WTC11 (cell line): ENCODE data around the gene NRTN.

ENCODE experiments used
- CREM ChIP-seq: sonication (generic); formaldehyde crosslinking; IDR thresholded peaks from 2 replicates; pipeline ENCODE4 v1.8.1; 2022; ENCODE audit warnings: mild to moderate bottlenecking, missing genetic modification reagents, moderate library complexity
- CTCF ChIP-seq: fragments of 200-600 bp; IDR thresholded peaks from 2 replicates; pipeline ENCODE4 v1.8.0; 2022; ENCODE audit warnings: antibody characterized with exemption
- ESRRA ChIP-seq: sonication (generic); formaldehyde crosslinking; IDR thresholded peaks from 2 replicates; pipeline ENCODE4 v1.8.1; 2022; ENCODE audit warnings: mild to moderate bottlenecking, missing genetic modification reagents, borderline replicate concordance
- FOXK1 ChIP-seq: sonication (generic); formaldehyde crosslinking; IDR thresholded peaks from 2 replicates; pipeline ENCODE4 v1.8.0; 2022; ENCODE audit warnings: mild to moderate bottlenecking, moderate library complexity, missing genetic modification reagents
- MAX ChIP-seq: sonication (generic); formaldehyde crosslinking; IDR thresholded peaks from 2 replicates; pipeline ENCODE4 v1.8.0; 2022; ENCODE audit warnings: mild to moderate bottlenecking, missing genetic modification reagents
- NFE2L1 ChIP-seq: sonication (generic); formaldehyde crosslinking; IDR thresholded peaks from 2 replicates; pipeline ENCODE4 v1.8.1; 2023; ENCODE audit warnings: missing genetic modification reagents
- RELA ChIP-seq: sonication (generic); formaldehyde crosslinking; IDR thresholded peaks from 2 replicates; pipeline ENCODE4 v1.8.1; 2022; ENCODE audit warnings: missing genetic modification reagents, mild to moderate bottlenecking, borderline replicate concordance
- TCF7 ChIP-seq: sonication (generic); formaldehyde crosslinking; IDR thresholded peaks from 2 replicates; pipeline ENCODE4 v1.8.0; 2022; ENCODE audit warnings: mild to moderate bottlenecking, low read depth, missing genetic modification reagents, moderate library complexity
- TF ChIP-seq, protein P1 (sequence below): sonication (generic); formaldehyde crosslinking; IDR thresholded peaks from 2 replicates; pipeline ENCODE4 v1.8.0; 2022; ENCODE audit warnings: missing genetic modification reagents
- TF ChIP-seq, protein P2 (sequence below): sonication (generic); formaldehyde crosslinking; IDR thresholded peaks from 2 replicates; pipeline ENCODE4 v1.8.1; 2023; ENCODE audit warnings: mild to moderate bottlenecking, missing genetic modification reagents, moderate library complexity
- TF ChIP-seq, protein P3 (sequence below): sonication (generic); formaldehyde crosslinking; conservative IDR thresholded peaks from 2 replicates; pipeline ENCODE4 v1.8.1; 2023; ENCODE audit warnings: mild to moderate bottlenecking, low read depth, missing genetic modification reagents, moderate library complexity

DNA sequence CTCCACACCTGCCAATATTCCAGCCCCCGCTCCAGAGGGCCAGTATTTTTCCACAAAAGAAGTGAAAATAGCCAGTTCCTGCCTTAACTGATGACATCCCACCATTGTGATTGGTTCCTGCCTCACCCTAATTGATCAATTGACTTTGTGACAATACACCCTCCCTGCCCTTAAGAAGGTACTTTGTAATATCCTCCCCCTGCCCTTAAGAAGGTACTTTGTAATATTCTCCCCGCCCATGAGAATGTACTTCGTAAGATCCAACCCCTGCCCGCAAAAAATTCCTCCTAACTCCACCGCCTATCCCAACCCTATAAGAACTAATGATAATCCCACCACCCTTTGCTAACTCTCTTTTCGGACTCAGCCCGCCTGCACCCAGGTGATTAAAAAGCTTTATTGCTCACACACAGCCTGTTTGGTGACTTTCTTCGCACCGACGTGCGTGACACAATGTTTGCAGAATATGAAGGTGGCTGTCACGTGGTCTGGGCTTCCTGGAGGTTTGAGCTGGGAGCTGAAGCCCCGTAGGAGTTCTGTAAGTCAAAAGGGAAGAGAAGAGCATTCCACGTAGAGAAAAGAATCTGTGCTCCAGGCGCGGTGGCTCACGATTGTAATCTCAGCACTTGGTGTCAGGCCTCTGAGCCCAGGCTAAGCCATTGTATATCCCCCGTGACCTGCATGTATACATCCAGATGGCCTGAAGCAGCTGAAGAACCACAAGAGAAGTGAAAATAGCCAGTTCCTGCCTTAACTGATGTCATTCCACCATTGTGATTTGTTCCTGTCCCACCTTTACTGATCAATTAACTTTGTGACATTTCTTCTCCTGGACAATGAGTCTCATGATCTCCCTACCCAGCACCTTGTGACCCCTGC is 52.6 kb downstream of the NRTN start:
- TF ChIP-seq TCF7, result no peak
- TF ChIP-seq CTCF, result no peak
- no peak for TF ChIP-seq MAX (CRISPR knock-in tag)
- no peak for TF ChIP-seq RELA (CRISPR knock-in tag)
- no peak for TF ChIP-seq ESRRA (CRISPR knock-in tag)
- TF ChIP-seq NFE2L1 (CRISPR knock-in tag), result no peak
- TF ChIP-seq, protein P1, sequence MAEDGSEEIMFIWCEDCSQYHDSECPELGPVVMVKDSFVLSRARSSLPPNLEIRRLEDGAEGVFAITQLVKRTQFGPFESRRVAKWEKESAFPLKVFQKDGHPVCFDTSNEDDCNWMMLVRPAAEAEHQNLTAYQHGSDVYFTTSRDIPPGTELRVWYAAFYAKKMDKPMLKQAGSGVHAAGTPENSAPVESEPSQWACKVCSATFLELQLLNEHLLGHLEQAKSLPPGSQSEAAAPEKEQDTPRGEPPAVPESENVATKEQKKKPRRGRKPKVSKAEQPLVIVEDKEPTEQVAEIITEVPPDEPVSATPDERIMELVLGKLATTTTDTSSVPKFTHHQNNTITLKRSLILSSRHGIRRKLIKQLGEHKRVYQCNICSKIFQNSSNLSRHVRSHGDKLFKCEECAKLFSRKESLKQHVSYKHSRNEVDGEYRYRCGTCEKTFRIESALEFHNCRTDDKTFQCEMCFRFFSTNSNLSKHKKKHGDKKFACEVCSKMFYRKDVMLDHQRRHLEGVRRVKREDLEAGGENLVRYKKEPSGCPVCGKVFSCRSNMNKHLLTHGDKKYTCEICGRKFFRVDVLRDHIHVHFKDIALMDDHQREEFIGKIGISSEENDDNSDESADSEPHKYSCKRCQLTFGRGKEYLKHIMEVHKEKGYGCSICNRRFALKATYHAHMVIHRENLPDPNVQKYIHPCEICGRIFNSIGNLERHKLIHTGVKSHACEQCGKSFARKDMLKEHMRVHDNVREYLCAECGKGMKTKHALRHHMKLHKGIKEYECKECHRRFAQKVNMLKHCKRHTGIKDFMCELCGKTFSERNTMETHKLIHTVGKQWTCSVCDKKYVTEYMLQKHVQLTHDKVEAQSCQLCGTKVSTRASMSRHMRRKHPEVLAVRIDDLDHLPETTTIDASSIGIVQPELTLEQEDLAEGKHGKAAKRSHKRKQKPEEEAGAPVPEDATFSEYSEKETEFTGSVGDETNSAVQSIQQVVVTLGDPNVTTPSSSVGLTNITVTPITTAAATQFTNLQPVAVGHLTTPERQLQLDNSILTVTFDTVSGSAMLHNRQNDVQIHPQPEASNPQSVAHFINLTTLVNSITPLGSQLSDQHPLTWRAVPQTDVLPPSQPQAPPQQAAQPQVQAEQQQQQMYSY (CRISPR knock-in tag), result no peak
- TF ChIP-seq, protein P2, sequence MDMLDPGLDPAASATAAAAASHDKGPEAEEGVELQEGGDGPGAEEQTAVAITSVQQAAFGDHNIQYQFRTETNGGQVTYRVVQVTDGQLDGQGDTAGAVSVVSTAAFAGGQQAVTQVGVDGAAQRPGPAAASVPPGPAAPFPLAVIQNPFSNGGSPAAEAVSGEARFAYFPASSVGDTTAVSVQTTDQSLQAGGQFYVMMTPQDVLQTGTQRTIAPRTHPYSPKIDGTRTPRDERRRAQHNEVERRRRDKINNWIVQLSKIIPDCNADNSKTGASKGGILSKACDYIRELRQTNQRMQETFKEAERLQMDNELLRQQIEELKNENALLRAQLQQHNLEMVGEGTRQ (CRISPR knock-in tag), result no peak
- TF ChIP-seq FOXK1 (CRISPR knock-in tag), result no peak
- no peak for TF ChIP-seq CREM
- TF ChIP-seq, protein P3, sequence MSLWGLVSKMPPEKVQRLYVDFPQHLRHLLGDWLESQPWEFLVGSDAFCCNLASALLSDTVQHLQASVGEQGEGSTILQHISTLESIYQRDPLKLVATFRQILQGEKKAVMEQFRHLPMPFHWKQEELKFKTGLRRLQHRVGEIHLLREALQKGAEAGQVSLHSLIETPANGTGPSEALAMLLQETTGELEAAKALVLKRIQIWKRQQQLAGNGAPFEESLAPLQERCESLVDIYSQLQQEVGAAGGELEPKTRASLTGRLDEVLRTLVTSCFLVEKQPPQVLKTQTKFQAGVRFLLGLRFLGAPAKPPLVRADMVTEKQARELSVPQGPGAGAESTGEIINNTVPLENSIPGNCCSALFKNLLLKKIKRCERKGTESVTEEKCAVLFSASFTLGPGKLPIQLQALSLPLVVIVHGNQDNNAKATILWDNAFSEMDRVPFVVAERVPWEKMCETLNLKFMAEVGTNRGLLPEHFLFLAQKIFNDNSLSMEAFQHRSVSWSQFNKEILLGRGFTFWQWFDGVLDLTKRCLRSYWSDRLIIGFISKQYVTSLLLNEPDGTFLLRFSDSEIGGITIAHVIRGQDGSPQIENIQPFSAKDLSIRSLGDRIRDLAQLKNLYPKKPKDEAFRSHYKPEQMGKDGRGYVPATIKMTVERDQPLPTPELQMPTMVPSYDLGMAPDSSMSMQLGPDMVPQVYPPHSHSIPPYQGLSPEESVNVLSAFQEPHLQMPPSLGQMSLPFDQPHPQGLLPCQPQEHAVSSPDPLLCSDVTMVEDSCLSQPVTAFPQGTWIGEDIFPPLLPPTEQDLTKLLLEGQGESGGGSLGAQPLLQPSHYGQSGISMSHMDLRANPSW (CRISPR knock-in tag), result no peak
